Loucy (cell line): ENCODE results near the gene POU2F2.

Experiments
- H2AFZ ChIP-seq: fragments of 200-600 bp; sonication (generic); 2 replicates; pipeline ENCODE4 v1.6.0; 2016; ENCODE audit warnings: antibody characterized with exemption, mild to moderate bottlenecking, low read length, moderate library complexity
- H3F3A ChIP-seq: fragments of 200-600 bp; 2 replicates; pipeline ENCODE4 v1.6.0; 2016; ENCODE audit warnings: antibody characterized with exemption, low read depth, mild to moderate bottlenecking
- H3K27me3 ChIP-seq: fragments of 200-600 bp; sonication (generic); 2 replicates; pipeline ENCODE4 v1.6.1; 2014; ENCODE audit warnings: low read length, mild to moderate bottlenecking; ENCODE audit not compliant: insufficient read depth, poor library complexity, severe bottlenecking
- H3K36me3 ChIP-seq: fragments of 200-600 bp; sonication (generic); 2 replicates; pipeline ENCODE4 v1.6.1; 2016; ENCODE audit warnings: low read length; ENCODE audit not compliant: insufficient read depth
- H3K4me1 ChIP-seq: fragments of 200-600 bp; sonication (generic); 2 replicates; pipeline ENCODE4 v1.5.1; 2014; ENCODE audit warnings: low read length, mild to moderate bottlenecking; ENCODE audit not compliant: insufficient read depth, poor library complexity, severe bottlenecking
- H3K4me2 ChIP-seq: fragments of 200-600 bp; sonication (generic); 2 replicates; pipeline ENCODE4 v1.6.0; 2014; ENCODE audit warnings: antibody characterized with exemption, low read length, low read depth, mild to moderate bottlenecking; ENCODE audit not compliant: poor library complexity, severe bottlenecking
- H3K4me3 ChIP-seq: fragments of 200-600 bp; sonication (generic); 2 replicates; pipeline ENCODE4 v1.5.1; 2014; ENCODE audit warnings: low read length, mild to moderate bottlenecking, mixed read lengths; ENCODE audit not compliant: poor library complexity, severe bottlenecking
- H3K79me2 ChIP-seq: fragments of 200-600 bp; sonication (generic); 2 replicates; pipeline ENCODE4 v1.6.1; 2014; ENCODE audit warnings: low read length; ENCODE audit not compliant: insufficient read depth
- H3K9ac ChIP-seq: fragments of 200-600 bp; sonication (generic); 2 replicates; pipeline ENCODE4 v1.6.0; 2014; ENCODE audit warnings: mild to moderate bottlenecking, low read depth, low read length, moderate library complexity; ENCODE audit not compliant: poor library complexity, severe bottlenecking
- H3K9me2 ChIP-seq: fragments of 200-600 bp; sonication (generic); replicated peaks from 2 replicates; pipeline ENCODE4 v1.6.1; 2016; ENCODE audit warnings: low read depth, low read length, mixed read lengths
- H3K9me3 ChIP-seq: fragments of 200-600 bp; sonication (generic); 2 replicates; pipeline ENCODE4 v1.6.1; 2014; ENCODE audit warnings: mild to moderate bottlenecking, antibody characterized with exemption, low read length, low read depth; ENCODE audit not compliant: insufficient read depth
- H4K20me1 ChIP-seq: fragments of 200-600 bp; sonication (generic); 2 replicates; pipeline ENCODE4 v1.6.0; 2014; ENCODE audit warnings: antibody characterized with exemption, low read length, mild to moderate bottlenecking; ENCODE audit not compliant: insufficient read depth, poor library complexity, severe bottlenecking
- EZH2phosphoT487 ChIP-seq: fragments of 200-600 bp; IDR thresholded peaks from 2 replicates; pipeline ENCODE4 v1.6.1; 2018; ENCODE audit warnings: antibody characterized with exemption, mild to moderate bottlenecking, moderate library complexity, borderline replicate concordance
- TF ChIP-seq, protein P1 (sequence below): fragments of 200-600 bp; sonication (generic); conservative IDR thresholded peaks from 2 replicates; pipeline ENCODE4 v1.5.1; 2014; ENCODE audit warnings: mild to moderate bottlenecking, antibody characterized with exemption, low read length

The POU2F2 gene

DNA sequence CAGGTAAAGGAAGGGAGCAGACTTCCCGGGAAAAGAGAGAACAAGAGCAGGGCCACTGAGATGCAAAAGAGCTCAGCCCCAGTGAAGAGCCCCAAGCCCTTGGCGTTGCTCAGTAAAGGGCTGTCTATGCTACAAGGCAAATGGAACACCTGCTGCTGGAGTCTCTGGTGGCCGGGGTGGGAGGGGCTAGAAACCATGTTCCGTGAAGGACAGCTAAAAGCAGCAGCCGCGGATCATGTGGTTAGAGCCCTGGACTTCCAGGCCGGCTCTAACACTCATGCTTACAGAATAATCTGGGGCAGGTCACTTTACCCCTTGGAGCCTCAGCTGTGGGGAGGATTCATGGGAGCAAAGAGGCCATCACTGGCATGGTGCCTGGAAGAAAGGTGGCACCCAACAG lies 17.8 kb downstream of the POU2F2 start:
- H3K9me3 ChIP-seq: no peaks in the 10 kb centered on the region
- H3F3A ChIP-seq: no peaks in the 10 kb centered on the region
- peaks cover 9% of the 10 kb centered on the region for H3K4me1 ChIP-seq
- H3K4me3 ChIP-seq: no peak overlapping the region
- H3K27me3 ChIP-seq: no peaks in the 10 kb centered on the region
- H4K20me1 ChIP-seq: no peaks in the 10 kb centered on the region
- no peak overlapping the region for H3K4me2 ChIP-seq
- no peak overlapping the region for H3K9ac ChIP-seq
- H2AFZ ChIP-seq: no peak overlapping the region
- TF ChIP-seq EZH2phosphoT487: no peak
- TF ChIP-seq, protein P1, sequence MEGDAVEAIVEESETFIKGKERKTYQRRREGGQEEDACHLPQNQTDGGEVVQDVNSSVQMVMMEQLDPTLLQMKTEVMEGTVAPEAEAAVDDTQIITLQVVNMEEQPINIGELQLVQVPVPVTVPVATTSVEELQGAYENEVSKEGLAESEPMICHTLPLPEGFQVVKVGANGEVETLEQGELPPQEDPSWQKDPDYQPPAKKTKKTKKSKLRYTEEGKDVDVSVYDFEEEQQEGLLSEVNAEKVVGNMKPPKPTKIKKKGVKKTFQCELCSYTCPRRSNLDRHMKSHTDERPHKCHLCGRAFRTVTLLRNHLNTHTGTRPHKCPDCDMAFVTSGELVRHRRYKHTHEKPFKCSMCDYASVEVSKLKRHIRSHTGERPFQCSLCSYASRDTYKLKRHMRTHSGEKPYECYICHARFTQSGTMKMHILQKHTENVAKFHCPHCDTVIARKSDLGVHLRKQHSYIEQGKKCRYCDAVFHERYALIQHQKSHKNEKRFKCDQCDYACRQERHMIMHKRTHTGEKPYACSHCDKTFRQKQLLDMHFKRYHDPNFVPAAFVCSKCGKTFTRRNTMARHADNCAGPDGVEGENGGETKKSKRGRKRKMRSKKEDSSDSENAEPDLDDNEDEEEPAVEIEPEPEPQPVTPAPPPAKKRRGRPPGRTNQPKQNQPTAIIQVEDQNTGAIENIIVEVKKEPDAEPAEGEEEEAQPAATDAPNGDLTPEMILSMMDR: no peak
- no peaks in the 10 kb centered on the region for H3K36me3 ChIP-seq
- H3K9me2 ChIP-seq: no peaks in the 10 kb centered on the region
- no peaks in the 10 kb centered on the region for H3K79me2 ChIP-seq

DNA sequence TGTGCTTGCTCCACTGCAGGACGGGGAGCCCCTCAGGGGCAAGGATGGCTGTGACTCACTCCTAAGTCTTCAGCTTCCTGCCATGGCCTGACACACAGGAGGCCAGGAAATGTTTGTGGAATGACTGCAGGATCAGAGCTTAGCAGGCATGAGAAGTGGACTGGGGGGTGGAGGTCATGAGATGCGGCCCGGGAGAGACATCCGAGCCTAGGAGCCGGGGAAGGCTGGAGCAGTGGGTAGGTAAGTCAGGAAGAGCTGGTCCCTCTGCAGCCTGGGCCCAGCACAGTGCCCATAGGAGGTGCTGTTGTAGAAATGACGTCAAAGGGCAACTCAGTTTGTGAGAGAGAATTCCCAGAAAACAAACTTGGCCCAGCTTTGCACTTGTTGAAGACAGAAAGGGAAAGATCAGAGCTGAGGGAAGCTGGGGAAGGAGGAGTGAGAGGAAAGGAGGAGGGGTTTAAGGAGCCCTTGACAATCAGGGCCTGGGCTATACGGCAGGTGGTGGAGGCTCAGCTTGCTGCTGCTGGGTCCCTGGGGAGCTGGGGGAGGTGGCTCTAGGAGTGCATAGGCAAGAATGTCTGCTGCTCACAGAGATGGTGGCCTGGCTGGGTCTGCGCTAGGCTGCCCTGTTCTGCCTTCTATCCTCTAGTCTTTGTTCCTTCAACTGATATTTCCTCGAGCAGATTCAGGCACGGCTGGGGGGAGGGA lies 18.5 kb downstream of the POU2F2 start:
- H3K79me2 ChIP-seq: no peaks in the 10 kb centered on the region
- no peaks in the 10 kb centered on the region for H3K36me3 ChIP-seq
- no peaks in the 10 kb centered on the region for H3K9me3 ChIP-seq
- no peak overlapping the region for H3K4me3 ChIP-seq
- peak overlapping the region; percentile 42; the same call in 1 of the 2 replicates for H2AFZ ChIP-seq
- no peaks in the 10 kb centered on the region for H4K20me1 ChIP-seq
- H3K4me1 ChIP-seq: peaks cover 9% of the 10 kb centered on the region
- H3K4me2 ChIP-seq: no peak overlapping the region
- H3K9me2 ChIP-seq: no peaks in the 10 kb centered on the region
- H3K27me3 ChIP-seq: no peaks in the 10 kb centered on the region
- H3F3A ChIP-seq: no peaks in the 10 kb centered on the region
- TF ChIP-seq EZH2phosphoT487: no peak
- TF ChIP-seq, protein P1: peak; percentile 48
- no peak overlapping the region for H3K9ac ChIP-seq

- no peaks in the 10 kb centered on the region for H3K36me3 ChIP-seq
- H3K9me3 ChIP-seq: no peaks in the 10 kb centered on the region
- H3K4me3 ChIP-seq: no peak overlapping the region
- no peaks in the 10 kb centered on the region for H4K20me1 ChIP-seq
- peaks cover 9% of the 10 kb centered on the region for H3K4me1 ChIP-seq
- no peak overlapping the region for H3K4me2 ChIP-seq
- H3K79me2 ChIP-seq: no peaks in the 10 kb centered on the region
- no peaks in the 10 kb centered on the region for H3K9me2 ChIP-seq
- no peak overlapping the region for H2AFZ ChIP-seq
- no peaks in the 10 kb centered on the region for H3K27me3 ChIP-seq
- H3F3A ChIP-seq: no peaks in the 10 kb centered on the region
- TF ChIP-seq, protein P1: no peak
- TF ChIP-seq EZH2phosphoT487: no peak
- no peak overlapping the region for H3K9ac ChIP-seq
Observed at GRCh38 chr19:42111811-42112210, 20.4 kb downstream of the POU2F2 start.
